ENCODE results near the gene FAF1. TPM values are rescaled to one million over a fixed set of nuclear protein-coding genes. Genes with fewer than 3 reads are reported as not detected.

Gene FAF1
- total and polyA plus RNA-seq, 9 of the 15 experiments (the other 6 are each of a cell fraction or from before 2014, with no cell fraction given), result 48.7 to 225 (median 118) TPM

DNA sequence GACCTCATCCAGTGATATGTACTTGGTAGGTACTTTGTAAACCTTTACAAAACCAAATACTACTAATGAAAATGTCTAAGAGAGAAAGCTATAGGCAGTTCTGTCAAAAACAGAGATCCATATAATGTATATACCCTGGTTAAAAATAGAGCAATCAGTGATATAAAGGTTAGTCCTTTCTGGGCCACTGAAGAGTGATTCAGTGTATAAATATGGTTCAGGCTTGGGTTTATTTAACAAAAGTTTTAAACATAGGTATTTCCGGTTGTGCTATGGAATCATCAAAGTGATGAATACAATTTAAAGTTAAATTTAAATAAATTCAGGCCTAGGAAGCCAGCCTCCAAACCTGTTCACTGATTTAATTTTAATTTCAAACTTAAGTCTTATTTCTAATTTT, 428.5 kb downstream of the FAF1 start:
- WGBS (ENCODE audit: insufficient coverage, low coverage, missing lambda C conversion rate), result 92% methylated on average over 1 of the region's 1 CpG
- no TSS peak for BruUV-seq (replicated peaks)
- no peak overlapping the region for H3K4me3 ChIP-seq
- H3K27me3 ChIP-seq (ENCODE audit: control insufficient read depth in 2 of 2, insufficient read depth in 2 of 2, low read length in 2 of 2), result no peaks in the 10 kb centered on the region
- no peak overlapping the region for H3K27ac ChIP-seq (ENCODE audit: extremely low read depth, low read depth, low read length)
- H3K79me2 ChIP-seq (ENCODE audit: control insufficient read depth, insufficient read depth, low read length), result no peaks in the 10 kb centered on the region
- intact Hi-C loops (cut with micrococcal nuclease) (no loop called here), in situ Hi-C loops (cut with MboI) (no loop called here)
- DNase-seq (ENCODE audit: extremely low read depth in 1 of 4, low spot score in 3 of 4), result no peak
- ATAC-seq, result no peak
- H3K36me3 ChIP-seq (ENCODE audit: control insufficient read depth, insufficient read depth, low read length), result peaks cover 52% of the 10 kb centered on the region
- no peaks in the 10 kb centered on the region for H3K4me1 ChIP-seq (replicated peaks in 1 of 2; ENCODE audit: control insufficient read depth in 2 of 2, insufficient read depth in 2 of 2, low read length in 2 of 2)
- TF ChIP-seq ZNF324 (CRISPR knock-in tag; IDR thresholded peaks at IDR 0.05) (no peak), FOXP1 (CRISPR knock-in tag; IDR thresholded peaks at IDR 0.05) (no peak), ZBED1 (IDR thresholded peaks at IDR 0.05) (no peak), ZNF253 (CRISPR knock-in tag; conservative IDR thresholded peaks at IDR 0.05) (no peak), NRF1 (conservative IDR thresholded peaks at IDR 0.05 in 1 of 2, IDR thresholded peaks at IDR 0.05 in 1 of 2) (no peak), JUNB (CRISPR knock-in tag; conservative IDR thresholded peaks at IDR 0.05) (no peak), SETDB1 (IDR thresholded peaks at IDR 0.05; ENCODE audit: low read length) (no peak), BCL6 (CRISPR knock-in tag; IDR thresholded peaks at IDR 0.05) (no peak), BRF1 (IDR thresholded peaks at IDR 0.05; ENCODE audit: borderline replicate concordance, extremely low read depth, insufficient read length) (no peak), POLR3G (IDR thresholded peaks at IDR 0.05; ENCODE audit: extremely low read depth, insufficient read length, insufficient replicate concordance) (no peak), SPI1 (IDR thresholded peaks at IDR 0.05; ENCODE audit: borderline replicate concordance, low read depth, low read length) (no peak), CREBBP (IDR thresholded peaks at IDR 0.05; ENCODE audit: low read depth, low read length) (no peak), POLR3A (IDR thresholded peaks at IDR 0.05; ENCODE audit: borderline replicate concordance, extremely low read depth, insufficient read depth, insufficient read length) (no peak)
- TF ChIP-seq, protein P1, sequence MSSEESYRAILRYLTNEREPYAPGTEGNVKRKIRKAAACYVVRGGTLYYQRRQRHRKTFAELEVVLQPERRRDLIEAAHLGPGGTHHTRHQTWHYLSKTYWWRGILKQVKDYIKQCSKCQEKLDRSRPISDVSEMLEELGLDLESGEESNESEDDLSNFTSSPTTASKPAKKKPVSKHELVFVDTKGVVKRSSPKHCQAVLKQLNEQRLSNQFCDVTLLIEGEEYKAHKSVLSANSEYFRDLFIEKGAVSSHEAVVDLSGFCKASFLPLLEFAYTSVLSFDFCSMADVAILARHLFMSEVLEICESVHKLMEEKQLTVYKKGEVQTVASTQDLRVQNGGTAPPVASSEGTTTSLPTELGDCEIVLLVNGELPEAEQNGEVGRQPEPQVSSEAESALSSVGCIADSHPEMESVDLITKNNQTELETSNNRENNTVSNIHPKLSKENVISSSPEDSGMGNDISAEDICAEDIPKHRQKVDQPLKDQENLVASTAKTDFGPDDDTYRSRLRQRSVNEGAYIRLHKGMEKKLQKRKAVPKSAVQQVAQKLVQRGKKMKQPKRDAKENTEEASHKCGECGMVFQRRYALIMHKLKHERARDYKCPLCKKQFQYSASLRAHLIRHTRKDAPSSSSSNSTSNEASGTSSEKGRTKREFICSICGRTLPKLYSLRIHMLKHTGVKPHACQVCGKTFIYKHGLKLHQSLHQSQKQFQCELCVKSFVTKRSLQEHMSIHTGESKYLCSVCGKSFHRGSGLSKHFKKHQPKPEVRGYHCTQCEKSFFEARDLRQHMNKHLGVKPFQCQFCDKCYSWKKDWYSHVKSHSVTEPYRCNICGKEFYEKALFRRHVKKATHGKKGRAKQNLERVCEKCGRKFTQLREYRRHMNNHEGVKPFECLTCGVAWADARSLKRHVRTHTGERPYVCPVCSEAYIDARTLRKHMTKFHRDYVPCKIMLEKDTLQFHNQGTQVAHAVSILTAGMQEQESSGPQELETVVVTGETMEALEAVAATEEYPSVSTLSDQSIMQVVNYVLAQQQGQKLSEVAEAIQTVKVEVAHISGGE (CRISPR knock-in tag; IDR thresholded peaks at IDR 0.05), result no peak
- TF ChIP-seq, protein P2, sequence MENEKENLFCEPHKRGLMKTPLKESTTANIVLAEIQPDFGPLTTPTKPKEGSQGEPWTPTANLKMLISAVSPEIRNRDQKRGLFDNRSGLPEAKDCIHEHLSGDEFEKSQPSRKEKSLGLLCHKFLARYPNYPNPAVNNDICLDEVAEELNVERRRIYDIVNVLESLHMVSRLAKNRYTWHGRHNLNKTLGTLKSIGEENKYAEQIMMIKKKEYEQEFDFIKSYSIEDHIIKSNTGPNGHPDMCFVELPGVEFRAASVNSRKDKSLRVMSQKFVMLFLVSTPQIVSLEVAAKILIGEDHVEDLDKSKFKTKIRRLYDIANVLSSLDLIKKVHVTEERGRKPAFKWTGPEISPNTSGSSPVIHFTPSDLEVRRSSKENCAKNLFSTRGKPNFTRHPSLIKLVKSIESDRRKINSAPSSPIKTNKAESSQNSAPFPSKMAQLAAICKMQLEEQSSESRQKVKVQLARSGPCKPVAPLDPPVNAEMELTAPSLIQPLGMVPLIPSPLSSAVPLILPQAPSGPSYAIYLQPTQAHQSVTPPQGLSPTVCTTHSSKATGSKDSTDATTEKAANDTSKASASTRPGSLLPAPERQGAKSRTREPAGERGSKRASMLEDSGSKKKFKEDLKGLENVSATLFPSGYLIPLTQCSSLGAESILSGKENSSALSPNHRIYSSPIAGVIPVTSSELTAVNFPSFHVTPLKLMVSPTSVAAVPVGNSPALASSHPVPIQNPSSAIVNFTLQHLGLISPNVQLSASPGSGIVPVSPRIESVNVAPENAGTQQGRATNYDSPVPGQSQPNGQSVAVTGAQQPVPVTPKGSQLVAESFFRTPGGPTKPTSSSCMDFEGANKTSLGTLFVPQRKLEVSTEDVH (IDR thresholded peaks at IDR 0.05; ENCODE audit: low read depth, partially characterized antibody), result no peak
- CTCF ChIA-PET (ENCODE audit: low intra/inter-chr PET ratio), result no interaction called here
- H2AFZ ChIP-seq (ENCODE audit: low read depth, low read length), result no peak overlapping the region
- no peaks in the 10 kb centered on the region for H3K9me1 ChIP-seq (ENCODE audit: control insufficient read depth, insufficient read depth, low read length)
- H3K4me2 ChIP-seq (ENCODE audit: insufficient read depth, low read length), result no peak overlapping the region
- POLR2A ChIA-PET, result interaction anchor here (1.0 kb wide), 2 partner anchors 11 to 22 kb away, joined by 3 read pairs; no protein-coding TSS in a partner anchor
- H3K9me3 ChIP-seq (replicated peaks; ENCODE audit: control insufficient read depth, insufficient read depth, low read depth, low read length), result no peaks in the 10 kb centered on the region
- no peak overlapping the region for H3K9ac ChIP-seq (ENCODE audit: insufficient read depth in 1 of 2, low read depth in 2 of 2, low read length in 2 of 2)
- no peaks in the 10 kb centered on the region for H4K20me1 ChIP-seq (replicated peaks; ENCODE audit: control insufficient read depth, insufficient read depth, low read length)
- no peak for FAIRE-seq

Measured in K562 (cell line).